ENCODE results near the gene TMEM184B.
A peak's percentile ranks its signal among the peaks of the same experiment; 100 is the strongest.

Gene TMEM184B

DNA sequence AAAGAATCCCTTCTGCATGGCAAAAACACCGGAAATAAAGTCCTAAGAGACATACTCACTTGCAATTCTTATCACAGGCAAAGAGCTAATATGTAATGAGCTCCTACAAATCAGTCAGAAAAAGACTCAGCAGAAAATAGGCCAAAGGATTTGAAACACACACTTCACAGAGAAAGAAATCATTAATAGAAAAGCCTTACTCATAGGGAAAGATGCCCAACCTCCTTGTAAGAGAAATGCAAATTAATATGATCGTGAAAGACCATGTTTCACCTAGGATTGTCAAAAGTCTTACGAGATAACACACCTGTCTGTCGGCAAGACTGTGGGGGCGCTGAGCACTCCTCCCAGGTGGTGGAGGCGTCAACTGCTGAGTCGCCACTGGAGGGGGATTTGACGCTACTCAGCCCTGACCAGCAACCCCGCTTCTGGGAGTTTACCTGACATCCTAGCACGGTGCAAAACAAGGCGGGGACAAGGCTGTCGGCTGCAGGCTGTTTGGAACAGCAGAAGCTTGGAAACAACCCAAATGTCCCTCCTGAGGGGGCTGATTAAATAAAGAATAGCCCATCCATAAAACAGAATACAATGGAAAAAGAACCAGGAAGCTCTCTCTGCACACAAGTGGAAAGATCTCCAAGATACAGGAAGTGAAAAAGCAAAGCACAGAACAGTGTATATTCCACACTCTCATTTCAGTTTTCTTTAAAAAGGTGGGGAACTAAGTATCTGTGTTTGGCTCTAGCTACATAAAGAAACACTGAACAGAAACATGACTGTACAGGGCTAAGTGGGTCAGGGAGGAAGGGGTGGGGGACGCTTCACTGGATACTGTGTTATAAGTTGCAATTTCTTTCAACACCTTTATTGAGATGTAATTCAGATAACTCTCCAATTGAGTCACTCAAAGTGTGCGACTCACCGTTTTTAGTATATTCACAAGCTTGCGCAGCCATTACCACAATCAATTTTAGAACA lies 33.0 kb upstream of the TMEM184B start:
- peak; percentile 47 for DNase-seq

GRCh38 chr22:38304526-38304925 lies 31.7 kb upstream of the TMEM184B start:
- no peak for DNase-seq

GRCh38 chr22:38303974-38304373 lies 31.2 kb upstream of the TMEM184B start:
- no peak for DNase-seq

DNA sequence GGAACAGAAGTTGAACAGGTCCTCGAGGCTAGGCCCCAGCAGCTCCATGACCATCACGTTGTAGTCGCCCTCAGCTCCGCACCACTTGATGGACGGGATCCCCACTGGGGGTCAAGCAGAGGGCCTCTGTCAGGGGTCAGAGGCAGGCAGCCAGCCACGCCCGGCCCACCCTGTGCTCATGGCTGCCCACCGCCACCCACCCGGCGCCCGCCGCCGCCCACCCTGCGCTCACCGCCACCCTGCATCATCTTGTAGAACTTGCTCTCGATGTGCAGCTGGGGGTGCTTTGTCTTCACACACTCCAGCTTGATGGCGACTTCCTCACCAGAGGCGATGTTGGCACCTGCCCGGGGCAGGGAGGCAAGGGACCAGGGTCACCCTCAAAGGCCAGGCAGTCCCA lies 30.1 kb upstream of the TMEM184B start:
- DNase-seq = no peak

GRCh38 chr22:38300946-38301345 lies 28.1 kb upstream of the TMEM184B start:
- DNase-seq = no peak

DNA sequence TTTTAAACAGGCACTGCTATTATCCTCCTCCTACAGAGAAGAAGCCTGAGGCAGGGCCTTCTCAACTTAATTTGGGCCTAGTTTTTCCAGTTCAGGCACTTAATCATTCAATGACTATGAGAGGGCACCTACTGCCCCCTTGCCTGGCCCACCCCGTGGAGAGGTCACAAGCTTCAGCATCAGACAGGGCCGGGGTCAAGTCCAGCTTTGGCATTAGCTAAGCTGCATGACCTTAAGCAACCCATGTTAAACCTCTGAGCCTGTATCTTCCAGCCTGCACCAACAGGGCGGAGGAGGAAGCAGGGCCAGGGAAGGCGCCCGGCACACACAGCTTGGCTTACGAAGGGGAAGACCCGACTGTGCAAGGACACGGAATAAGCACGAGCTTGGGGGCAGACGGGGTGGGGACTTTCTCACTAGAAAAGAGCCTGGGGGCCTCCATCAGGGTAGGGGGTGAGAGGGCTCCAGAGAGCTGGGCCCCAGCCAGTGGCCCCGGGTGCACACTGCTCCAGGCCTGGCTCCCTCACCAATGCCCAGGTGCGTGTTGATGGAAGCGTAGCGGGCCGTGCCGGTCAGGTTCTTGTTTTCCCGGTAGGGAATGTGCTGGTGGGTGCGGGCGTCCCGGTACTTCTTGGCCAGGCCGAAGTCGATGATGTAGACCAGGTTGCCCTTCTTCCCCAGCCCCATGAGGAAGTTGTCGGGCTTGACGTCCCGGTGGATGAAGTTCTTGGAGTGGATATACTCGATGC lies 27.6 kb upstream of the TMEM184B start:
- no peak for DNase-seq

GRCh38 chr22:38299770-38300102 lies 26.9 kb upstream of the TMEM184B start:
- DNase-seq = no peak

GRCh38 chr22:38298312-38299005 lies 25.6 kb upstream of the TMEM184B start:
- DNase-seq = no peak

DNA sequence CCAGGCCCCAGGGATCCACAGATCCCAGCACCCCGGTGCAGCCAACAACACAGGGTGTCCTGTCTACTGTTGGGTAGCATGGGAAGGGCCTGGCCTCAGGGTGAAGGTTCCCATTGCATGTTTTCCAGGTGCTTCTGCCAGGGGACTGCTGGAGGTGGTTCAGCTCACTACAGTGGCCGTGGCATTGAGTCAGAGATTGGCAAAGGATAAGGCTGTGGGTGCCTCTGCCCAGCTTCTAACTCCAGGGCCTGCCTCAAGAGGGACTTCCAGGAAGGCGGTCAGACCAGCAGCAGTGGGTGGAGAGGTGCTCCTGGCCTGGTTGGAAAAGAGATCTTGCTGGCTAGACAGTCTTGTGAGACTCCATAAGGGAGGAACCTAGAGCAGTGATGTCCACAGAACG lies 23.6 kb upstream of the TMEM184B start:
- DNase-seq = no peak

- no peak for DNase-seq
These were observed 23.1 kb upstream of the TMEM184B start for GRCh38 chr22:38295863-38296262.

- no peak for DNase-seq
These were observed 22.5 kb upstream of the TMEM184B start for GRCh38 chr22:38295339-38295738.

- DNase-seq = no peak
These were observed 21.4 kb upstream of the TMEM184B start for GRCh38 chr22:38294193-38294592.

GRCh38 chr22:38292694-38293093 lies 19.9 kb upstream of the TMEM184B start:
- DNase-seq = no peak

DNA sequence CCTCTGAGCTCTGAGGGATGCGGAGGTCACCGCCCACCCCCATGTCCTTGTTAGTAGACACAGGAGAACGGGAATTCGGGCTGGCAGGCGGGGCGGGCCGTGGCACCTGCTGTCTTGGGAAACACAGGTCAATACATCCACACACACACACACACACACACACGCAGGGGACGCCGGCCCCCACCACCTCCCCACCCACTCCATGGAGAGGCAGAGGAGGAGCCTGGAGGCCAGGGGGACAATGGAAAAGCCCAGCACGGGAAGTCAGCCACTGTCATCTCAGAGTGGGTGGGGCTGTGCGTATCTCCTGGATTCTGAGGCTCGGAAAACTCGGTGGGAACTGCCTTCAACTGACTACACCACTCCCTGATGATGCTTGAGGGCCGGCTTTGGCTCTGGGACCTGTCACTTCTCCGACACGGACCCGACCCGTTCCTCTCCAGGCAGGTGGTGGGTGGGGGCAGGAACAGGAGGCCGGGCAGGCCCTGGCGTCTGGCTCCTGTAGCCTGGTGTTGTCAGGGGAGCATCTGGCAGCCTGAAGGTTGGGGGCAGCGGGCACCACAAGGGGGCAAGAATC lies 18.5 kb upstream of the TMEM184B start:
- DNase-seq = no peak

- no peak for DNase-seq
These were observed 17.5 kb upstream of the TMEM184B start for GRCh38 chr22:38290347-38290746.

GRCh38 chr22:38289583-38290082 lies 16.8 kb upstream of the TMEM184B start:
- DNase-seq = no peak

DNA sequence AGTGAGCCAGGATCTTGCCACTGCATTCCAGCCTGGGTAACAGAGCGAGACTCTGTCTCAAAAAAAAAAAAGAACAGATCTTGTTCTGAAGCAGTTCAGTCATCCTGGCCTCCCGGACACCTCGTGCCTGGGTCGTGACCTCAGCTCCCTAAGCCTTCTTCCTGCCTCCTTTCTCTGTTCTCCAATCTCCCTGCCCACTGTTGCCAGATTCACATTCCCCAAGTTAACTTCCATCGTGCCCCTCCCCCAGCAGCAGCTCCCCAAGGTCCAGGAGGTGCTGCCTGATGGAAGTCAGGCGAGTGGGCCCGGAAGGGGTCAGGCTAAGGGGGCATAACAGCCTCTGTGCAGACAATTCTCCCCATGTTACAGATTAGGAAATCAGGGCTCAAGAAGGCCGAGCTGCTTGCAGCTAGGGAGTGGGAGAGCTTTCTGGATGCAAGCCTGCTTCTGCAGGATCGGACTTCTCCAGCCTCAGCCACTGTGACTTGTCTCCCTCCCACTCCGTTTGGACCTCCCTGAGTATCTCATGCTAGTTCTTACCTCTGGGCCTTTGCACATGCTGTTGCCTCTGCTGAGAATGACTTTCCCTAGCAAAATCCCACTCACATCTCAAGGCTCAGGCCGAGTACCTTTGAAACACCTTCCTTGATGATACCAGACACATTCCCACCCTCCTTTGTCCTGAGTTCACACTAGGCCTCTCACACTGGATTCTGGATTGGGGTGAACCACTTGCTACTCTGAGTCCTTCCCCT lies 14.3 kb upstream of the TMEM184B start:
- no peak for DNase-seq

DNA sequence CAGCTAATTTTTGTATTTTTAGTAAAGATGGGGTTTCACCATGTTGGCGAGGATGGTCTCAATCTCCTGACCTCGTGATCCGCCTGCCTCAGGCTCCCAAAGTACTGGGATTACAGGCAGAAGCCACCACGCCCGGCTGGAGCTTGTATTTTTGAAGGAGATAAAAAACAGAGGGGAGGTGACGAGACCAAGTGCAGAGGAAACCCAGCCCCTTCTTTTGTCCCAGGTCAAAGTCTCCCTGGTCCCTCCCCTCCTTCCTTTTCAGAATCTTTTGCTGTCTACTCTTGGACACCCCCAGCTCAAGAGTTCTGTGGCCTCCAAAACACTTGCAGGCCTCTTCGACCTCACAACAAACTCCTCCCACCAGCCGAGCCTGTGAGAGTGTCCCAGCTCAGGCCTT lies 12.2 kb upstream of the TMEM184B start:
- no peak for DNase-seq

DNA sequence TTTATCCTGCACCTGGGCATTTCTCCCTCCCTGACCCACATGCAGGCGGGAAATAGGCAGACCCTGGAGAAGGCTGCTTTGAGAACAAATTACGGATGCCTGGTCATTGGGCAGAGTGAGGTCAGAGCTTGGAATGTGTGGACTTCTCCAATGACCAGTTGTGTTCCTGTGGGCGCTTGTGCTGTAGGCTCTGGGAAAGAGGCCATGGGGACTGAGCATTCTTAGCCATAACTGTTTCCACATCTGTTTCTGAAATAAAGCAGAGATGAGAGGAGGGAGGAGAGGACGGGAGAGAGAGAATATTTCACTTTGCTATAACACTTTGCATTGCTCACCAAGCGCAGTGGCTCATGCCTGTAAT lies 11.2 kb upstream of the TMEM184B start:
- DNase-seq = no peak

- no peak for DNase-seq
These were observed 9.6 kb upstream of the TMEM184B start for GRCh38 chr22:38282397-38282796.

DNA sequence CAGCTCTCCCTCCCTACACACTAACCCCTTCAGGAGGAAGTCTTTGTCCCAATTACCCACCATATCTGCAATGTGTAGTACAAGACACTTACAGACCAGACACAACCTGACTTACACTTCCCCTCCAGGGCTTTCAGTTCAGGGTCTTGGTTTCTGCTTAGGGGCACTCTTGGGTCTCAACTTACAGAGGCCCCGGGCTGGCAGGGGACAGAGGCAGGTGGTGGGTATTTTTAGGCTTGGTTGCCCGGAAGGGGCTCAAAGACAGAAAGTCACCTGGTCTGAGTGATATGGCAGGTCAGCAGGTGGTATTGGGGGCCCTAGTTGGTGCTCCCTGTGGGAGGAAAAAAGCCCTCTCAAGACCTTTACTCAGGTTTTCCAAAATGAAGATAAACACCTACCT lies 3.4 kb upstream of the TMEM184B start:
- DNase-seq = no peak

DNA sequence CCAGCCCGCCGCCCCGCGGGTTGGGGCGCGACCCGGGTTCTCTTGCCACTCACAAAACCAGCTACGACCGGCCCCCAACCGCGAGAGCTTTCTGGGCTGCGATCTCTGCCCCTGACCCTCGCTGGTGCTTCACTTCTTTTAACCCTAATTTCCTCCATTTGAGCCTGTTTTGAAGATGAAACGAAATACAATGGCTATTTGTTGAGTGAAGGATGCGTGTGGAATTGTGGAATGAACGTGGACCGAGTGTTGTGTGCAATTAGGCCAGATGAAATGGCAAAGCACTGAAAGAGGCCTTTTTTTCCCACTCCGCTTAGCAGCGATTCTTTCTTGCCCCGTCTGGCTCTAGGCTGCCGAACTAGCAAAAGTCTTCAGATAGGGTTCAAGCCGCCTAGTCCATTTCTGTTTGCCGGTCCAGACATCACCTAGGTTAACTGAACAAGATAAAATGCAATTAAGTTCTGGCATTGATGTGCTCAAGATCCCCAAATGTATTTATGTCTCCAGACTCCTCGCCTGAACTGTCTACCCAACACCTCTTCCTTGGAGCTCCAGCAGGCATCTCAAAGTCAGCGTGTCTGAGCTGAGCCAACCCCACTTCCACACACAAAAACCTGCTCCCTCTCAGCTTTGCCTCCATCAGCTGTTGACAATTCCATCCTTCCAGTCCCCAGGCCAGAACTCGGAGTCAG lies 471 bp upstream of the TMEM184B start:
- no peak for DNase-seq

Measured in stimulated activated naive CD4-positive, alpha-beta T cell treated with Interleukin-2 at 50 U/mL for 16 hours (primary cell).